AG09319 (cell line): ENCODE measurements around the gene CEBPE.

Experiments used
- DNase-seq: peaks from one replicate; pipeline ENCODE4 v3.0.0-alpha.2; 2010; ENCODE audit warnings: low read depth; ENCODE audit errors: extremely low read depth
- TF ChIP-seq, protein P1 (sequence below): IDR thresholded peaks from 2 replicates; pipeline ENCODE4 v1.5.1; 2011; ENCODE audit warnings: low read depth, mild to moderate bottlenecking, inconsistent platforms, low read length, moderate library complexity

Gene CEBPE

DNA sequence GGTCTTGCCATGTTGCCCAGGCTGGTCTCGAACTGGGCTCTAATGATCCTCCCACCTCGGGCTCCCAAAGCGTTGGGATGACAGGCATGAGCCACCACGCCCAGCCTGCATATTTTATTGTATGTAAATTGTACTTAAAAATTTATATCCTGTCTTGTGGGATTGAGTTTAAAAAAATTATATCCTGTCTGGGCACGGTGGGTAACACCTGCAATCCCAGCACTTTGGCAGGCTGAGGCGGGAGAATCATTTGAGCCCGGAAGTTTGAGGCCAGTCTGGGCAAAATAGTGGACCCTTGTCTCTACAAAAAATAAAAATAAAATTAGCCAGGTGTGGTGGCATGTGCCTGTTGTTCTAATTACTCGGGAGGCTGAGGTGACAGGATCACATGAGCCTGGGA, 13.9 kb upstream of the CEBPE start:
- no peak for DNase-seq
- TF ChIP-seq, protein P1, sequence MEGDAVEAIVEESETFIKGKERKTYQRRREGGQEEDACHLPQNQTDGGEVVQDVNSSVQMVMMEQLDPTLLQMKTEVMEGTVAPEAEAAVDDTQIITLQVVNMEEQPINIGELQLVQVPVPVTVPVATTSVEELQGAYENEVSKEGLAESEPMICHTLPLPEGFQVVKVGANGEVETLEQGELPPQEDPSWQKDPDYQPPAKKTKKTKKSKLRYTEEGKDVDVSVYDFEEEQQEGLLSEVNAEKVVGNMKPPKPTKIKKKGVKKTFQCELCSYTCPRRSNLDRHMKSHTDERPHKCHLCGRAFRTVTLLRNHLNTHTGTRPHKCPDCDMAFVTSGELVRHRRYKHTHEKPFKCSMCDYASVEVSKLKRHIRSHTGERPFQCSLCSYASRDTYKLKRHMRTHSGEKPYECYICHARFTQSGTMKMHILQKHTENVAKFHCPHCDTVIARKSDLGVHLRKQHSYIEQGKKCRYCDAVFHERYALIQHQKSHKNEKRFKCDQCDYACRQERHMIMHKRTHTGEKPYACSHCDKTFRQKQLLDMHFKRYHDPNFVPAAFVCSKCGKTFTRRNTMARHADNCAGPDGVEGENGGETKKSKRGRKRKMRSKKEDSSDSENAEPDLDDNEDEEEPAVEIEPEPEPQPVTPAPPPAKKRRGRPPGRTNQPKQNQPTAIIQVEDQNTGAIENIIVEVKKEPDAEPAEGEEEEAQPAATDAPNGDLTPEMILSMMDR = no peak

DNA sequence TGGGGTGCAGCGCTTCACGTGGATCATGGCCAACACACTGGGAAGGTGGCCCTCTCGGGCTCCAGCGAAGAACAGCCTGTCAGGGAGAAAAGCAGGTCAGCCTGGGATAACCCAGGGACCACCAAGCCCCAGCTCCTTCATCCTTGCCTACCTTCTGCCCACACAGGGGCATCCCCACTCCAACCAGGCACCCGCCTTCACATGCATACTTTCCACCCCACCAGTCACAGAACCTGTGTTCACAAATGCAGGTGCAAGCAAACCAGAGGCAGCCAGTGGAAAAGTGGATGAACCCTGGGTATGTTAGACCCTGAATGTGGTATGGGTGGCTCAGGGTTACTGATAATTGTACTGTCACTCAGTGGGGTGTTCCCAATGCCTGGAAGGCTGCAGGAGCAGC, 12.4 kb upstream of the CEBPE start:
- no peak for DNase-seq
- TF ChIP-seq, protein P1 = no peak

DNA sequence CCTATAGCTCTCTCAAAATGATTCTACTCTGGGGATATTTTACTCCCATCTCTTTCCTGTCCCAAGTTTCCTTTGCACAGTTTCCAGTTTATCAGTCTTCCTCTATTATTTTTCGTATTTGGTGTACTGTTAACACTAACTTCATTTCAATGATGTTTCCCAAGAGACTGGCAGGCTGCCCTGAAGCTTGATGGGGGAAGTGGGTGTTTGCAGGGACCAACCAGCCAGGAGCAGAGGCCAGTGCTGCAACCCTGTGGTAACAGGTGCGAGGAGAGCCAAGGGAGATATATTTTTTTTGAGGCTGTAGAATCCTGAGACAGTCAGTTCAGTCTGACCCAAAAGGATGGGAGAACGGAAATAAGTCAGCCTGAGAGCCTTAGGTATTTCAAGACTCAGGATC, 11.8 kb upstream of the CEBPE start:
- DNase-seq = no peak

DNA sequence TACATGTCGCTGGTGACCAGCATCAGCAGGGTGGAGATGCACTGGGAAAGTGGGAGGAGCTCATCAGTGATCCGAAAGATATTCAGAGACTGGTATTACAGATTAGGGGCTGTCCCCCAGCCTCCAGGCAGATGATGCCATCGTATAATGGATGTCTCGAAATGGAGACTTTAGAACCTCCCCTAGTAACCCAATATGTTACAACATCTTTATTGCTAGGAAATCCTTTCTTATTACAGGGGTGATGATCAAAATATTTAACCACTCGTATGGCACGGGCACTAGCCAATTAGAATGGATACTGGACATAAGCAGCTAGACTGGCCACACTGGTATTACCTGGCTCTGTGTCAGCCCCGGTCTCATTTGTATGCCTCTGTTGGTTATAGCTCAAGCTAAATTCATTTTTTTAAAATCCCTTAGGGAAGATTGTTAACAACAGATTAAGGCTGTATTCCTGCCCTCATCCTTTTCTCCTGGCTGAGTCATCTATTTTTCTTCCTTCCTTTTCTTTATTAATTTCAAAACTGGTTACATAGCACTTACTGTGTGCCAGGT, 10.8 kb upstream of the CEBPE start:
- no peak for DNase-seq
- TF ChIP-seq, protein P1 = no peak

More for the DNA sequence above, 11.8 kb upstream of the CEBPE start:
- TF ChIP-seq, protein P1 = no peak

DNA sequence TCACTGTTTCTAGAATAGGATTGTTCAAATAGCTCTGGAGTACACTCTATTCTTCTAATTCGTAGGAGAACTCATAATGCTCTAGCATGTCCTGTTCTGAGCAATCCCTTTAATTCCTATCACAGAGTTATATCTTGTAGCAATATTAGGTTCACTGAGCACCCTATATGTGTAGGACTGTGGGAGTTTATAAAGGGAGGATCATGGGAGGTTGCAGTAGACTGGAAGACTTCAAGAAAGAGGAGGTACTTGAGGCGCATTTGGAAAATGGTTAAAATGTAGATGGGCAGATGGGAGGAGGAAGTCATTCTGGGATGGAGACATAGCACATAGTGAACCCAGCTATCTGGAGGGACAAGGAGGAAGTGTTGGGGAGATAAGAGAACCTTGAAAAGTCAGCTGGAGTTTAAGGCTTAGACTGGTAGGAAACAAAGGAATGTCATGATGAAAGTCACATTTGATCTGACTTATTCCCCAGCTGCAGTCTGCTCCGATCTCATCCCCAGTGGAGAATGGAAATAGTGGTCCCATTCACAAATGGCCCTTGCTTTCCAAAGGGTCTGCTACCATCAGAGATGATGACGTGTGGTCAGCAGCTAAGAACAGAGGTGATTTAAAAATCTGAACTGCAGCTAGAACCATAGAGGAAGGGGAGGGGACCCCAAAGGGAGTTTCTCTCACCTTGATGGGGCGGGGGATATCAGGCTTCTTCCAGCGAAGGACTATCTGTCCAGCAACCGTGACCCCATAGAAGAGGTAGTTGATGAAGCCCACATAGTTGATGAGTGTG, 10.1 kb upstream of the CEBPE start:
- DNase-seq = no peak
- TF ChIP-seq, protein P1 = no peak

DNA sequence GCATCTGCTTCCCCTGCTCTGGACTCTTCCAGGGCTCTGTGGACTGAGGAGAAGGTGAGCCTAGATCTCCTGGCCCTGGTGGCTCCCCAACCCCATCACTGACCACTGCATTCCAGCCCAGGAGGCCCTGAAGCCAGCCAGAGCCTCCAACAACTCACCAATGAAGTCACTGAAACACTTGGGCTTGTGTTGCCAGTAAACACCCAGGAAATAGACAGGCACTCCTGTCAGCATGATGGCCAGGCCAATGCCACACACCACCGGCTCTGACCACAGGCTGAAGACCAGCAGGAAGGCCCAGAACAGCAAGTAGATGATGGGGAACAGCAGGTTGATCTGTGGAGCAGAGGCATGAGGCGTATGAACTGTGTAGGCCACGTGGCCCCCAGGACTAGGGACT, 8.8 kb upstream of the CEBPE start:
- DNase-seq = no peak

More for the DNA sequence above, 8.8 kb upstream of the CEBPE start:
- TF ChIP-seq, protein P1 = no peak
